Smooth muscle cell (in vitro differentiated cells): ENCODE data around the gene CHML. TPM values are rescaled to one million over a fixed set of nuclear protein-coding genes. Genes with fewer than 3 reads are reported as not detected.

ENCODE experiments used
- DNase-seq: peaks from one replicate; lab custom pipeline; 2025; ENCODE audit not compliant: unreplicated experiment; lab: John Stamatoyannopoulos, UW
- H2AFZ ChIP-seq: fragments of 200-600 bp; sonication (generic); 2 replicates; pipeline ENCODE4 v1.6.0; 2016; ENCODE audit warnings: antibody characterized with exemption, low read depth, mild to moderate bottlenecking
- H3F3A ChIP-seq: fragments of 200-600 bp; sonication (generic); 2 replicates; pipeline ENCODE4 v1.6.0; 2017; ENCODE audit warnings: antibody characterized with exemption, low read depth
- H3K27ac ChIP-seq: fragments of 200-600 bp; sonication (generic); 2 replicates; pipeline ENCODE4 v1.5.1; 2016; ENCODE audit warnings: low read depth, mild to moderate bottlenecking
- H3K27me3 ChIP-seq: fragments of 200-600 bp; sonication (generic); 2 replicates; pipeline ENCODE4 v1.6.1; 2016; ENCODE audit warnings: low read depth, mild to moderate bottlenecking
- H3K36me3 ChIP-seq: fragments of 200-600 bp; sonication (generic); 2 replicates; pipeline ENCODE4 v1.5.1; 2016; ENCODE audit warnings: low read depth
- H3K4me1 ChIP-seq: fragments of 200-600 bp; sonication (generic); 2 replicates; pipeline ENCODE4 v1.5.1; 2016; ENCODE audit warnings: low read depth
- H3K4me2 ChIP-seq: fragments of 200-600 bp; sonication (generic); 2 replicates; pipeline ENCODE4 v1.6.0; 2016; ENCODE audit warnings: mild to moderate bottlenecking
- H3K4me3 ChIP-seq: fragments of 200-600 bp; sonication (generic); 2 replicates; pipeline ENCODE4 v1.5.1; 2016; ENCODE audit warnings: mild to moderate bottlenecking
- H3K79me2 ChIP-seq: fragments of 200-600 bp; sonication (generic); 2 replicates; pipeline ENCODE4 v1.6.0; 2016; ENCODE audit warnings: low read depth, mild to moderate bottlenecking
- H3K9ac ChIP-seq: fragments of 200-600 bp; sonication (generic); 2 replicates; pipeline ENCODE4 v1.6.0; 2016; ENCODE audit warnings: low read depth
- H3K9me3 ChIP-seq: fragments of 200-600 bp; sonication (generic); replicated peaks from 2 replicates; pipeline ENCODE4 v1.5.1; 2016; ENCODE audit warnings: low read depth
- H4K20me1 ChIP-seq: fragments of 200-600 bp; sonication (generic); 2 replicates; pipeline ENCODE4 v1.6.0; 2016; ENCODE audit warnings: low read depth
- WGBS: methylation state at CpG from one replicate; pipeline ENCODE4 v1.1.7; 2016; ENCODE audit warnings: low lambda C conversion rate; 5-methylcytosine and 5-hydroxymethylcytosine counted together
- polyA plus RNA-seq: library from polyadenylated mRNA; unstranded; fragments of >200 nt; fragmentation: Nextera tagmentation; extraction: Ambion mirVana; gene quantifications from 2 replicates; pipeline ENCODE4 v1.2.1, GENCODE V29; 2016
- total RNA-seq: library from RNA; depleted of rRNA; stranded (reverse); fragments of >200 nt; gene quantifications from 2 replicates; pipeline ENCODE4 v1.2.3, GENCODE V29; 2014
- TF ChIP-seq, protein P1 (sequence below): fragments of 200-600 bp; sonication (generic); IDR thresholded peaks from 2 replicates; pipeline ENCODE4 v1.5.1; 2017; ENCODE audit warnings: borderline replicate concordance, mild to moderate bottlenecking, antibody characterized with exemption; ENCODE audit not compliant: insufficient read depth, poor library complexity, severe bottlenecking

Gene CHML
- total and polyA plus RNA-seq, 2 experiments from 2014 or later = 2.3 to 11.3 TPM

DNA sequence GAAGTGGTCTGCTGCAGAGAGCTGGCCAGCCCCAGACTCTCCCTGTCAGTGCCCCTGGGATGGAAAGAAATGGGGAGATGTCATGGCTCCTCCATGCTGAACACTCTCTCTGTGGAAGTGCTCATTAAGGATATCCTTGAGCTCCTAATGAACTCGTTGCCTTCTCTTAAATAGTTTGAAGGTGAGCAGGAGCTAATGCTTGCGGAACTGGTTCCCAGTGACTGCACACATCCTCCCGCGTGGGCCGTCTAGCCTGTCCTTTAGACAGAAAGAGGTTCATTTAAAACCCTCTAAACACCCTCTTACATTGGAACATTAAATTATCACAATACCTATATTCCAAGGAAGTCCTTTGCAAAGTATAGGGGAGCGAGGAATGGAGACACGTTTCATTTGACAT lies 6.0 kb upstream of the CHML start:
- no peaks in the 10 kb centered on the region for H3K27me3 ChIP-seq
- H2AFZ ChIP-seq = peak overlapping the region; percentile 4
- 59% methylated on average over 7 of the region's 7 CpGs for WGBS
- H4K20me1 ChIP-seq = no peaks in the 10 kb centered on the region
- H3K9me3 ChIP-seq = no peaks in the 10 kb centered on the region
- TF ChIP-seq, protein P1, sequence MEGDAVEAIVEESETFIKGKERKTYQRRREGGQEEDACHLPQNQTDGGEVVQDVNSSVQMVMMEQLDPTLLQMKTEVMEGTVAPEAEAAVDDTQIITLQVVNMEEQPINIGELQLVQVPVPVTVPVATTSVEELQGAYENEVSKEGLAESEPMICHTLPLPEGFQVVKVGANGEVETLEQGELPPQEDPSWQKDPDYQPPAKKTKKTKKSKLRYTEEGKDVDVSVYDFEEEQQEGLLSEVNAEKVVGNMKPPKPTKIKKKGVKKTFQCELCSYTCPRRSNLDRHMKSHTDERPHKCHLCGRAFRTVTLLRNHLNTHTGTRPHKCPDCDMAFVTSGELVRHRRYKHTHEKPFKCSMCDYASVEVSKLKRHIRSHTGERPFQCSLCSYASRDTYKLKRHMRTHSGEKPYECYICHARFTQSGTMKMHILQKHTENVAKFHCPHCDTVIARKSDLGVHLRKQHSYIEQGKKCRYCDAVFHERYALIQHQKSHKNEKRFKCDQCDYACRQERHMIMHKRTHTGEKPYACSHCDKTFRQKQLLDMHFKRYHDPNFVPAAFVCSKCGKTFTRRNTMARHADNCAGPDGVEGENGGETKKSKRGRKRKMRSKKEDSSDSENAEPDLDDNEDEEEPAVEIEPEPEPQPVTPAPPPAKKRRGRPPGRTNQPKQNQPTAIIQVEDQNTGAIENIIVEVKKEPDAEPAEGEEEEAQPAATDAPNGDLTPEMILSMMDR = no peak
- H3K36me3 ChIP-seq = no peaks in the 10 kb centered on the region
- no peak for DNase-seq
- H3K27ac ChIP-seq = no peak overlapping the region
- no peaks in the 10 kb centered on the region for H3K4me1 ChIP-seq
- H3K79me2 ChIP-seq = no peaks in the 10 kb centered on the region
- H3F3A ChIP-seq = no peaks in the 10 kb centered on the region
- no peak overlapping the region for H3K4me2 ChIP-seq
- H3K4me3 ChIP-seq = no peak overlapping the region
- no peak overlapping the region for H3K9ac ChIP-seq

DNA sequence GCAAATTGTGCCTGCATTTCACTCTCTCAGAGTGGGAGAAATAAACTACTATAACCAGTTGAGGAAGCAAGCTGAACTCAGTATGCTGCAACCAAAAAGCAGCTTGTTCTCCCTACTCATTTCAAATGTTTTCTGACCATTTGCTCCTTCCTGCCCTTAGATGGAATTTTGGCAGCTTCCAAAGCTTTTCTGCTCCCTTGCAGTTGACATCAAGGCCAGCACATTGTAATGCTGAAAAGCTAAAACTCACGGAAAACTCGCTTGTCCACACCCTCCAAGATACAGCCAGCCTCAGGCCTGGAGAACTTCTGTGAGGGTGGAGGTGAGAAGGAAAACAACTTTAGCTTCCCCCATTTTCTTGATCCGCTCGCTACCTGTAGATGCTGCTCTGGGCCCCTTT lies 5.0 kb upstream of the CHML start:
- Histone ChIP-seq H3K9me3 (no peaks in the 10 kb centered on the region), H3F3A (peaks cover 6% of the 10 kb centered on the region), H3K4me1 (no peaks in the 10 kb centered on the region), H4K20me1 (no peaks in the 10 kb centered on the region), H3K27me3 (no peaks in the 10 kb centered on the region), H2AFZ (no peak overlapping the region), H3K36me3 (no peaks in the 10 kb centered on the region), H3K4me3 (no peak overlapping the region), H3K9ac (no peak overlapping the region), H3K27ac (no peak overlapping the region), H3K79me2 (no peaks in the 10 kb centered on the region), H3K4me2 (no peak overlapping the region)
- no peak for DNase-seq
- TF ChIP-seq, protein P1 = no peak
- WGBS = 81% methylated on average over 4 of the region's 4 CpGs

DNA sequence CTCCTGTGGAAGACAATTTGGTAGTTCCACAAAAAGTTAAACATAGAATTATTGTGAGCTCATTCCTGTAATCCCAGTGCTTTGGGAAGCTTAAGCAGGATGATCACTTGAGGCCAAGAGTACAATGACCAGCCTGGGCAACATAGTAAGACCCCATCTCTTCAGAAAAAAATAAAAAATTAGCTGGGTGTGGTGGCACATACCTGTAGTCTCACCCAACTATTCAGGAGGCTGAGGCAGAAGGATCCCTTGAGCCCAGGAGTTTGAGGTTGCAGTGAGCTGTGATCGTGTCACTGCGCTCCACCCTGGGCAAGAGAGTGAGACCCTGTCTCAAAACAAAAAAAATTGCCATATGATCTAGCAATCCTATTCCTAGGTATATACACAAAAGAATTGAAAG lies 4.1 kb upstream of the CHML start:
- no peak overlapping the region for H3K9ac ChIP-seq
- H3K79me2 ChIP-seq = peaks cover 2% of the 10 kb centered on the region
- 98% methylated on average over 2 of the region's 2 CpGs for WGBS
- no peaks in the 10 kb centered on the region for H3K36me3 ChIP-seq
- H3K4me2 ChIP-seq = no peak overlapping the region
- peaks cover 6% of the 10 kb centered on the region for H3F3A ChIP-seq
- H3K27me3 ChIP-seq = no peaks in the 10 kb centered on the region
- no peak overlapping the region for H2AFZ ChIP-seq
- H3K4me1 ChIP-seq = no peaks in the 10 kb centered on the region
- no peak overlapping the region for H3K4me3 ChIP-seq
- no peaks in the 10 kb centered on the region for H4K20me1 ChIP-seq
- H3K27ac ChIP-seq = no peak overlapping the region
- no peaks in the 10 kb centered on the region for H3K9me3 ChIP-seq
- no peak for DNase-seq
- TF ChIP-seq, protein P1 = no peak

DNA sequence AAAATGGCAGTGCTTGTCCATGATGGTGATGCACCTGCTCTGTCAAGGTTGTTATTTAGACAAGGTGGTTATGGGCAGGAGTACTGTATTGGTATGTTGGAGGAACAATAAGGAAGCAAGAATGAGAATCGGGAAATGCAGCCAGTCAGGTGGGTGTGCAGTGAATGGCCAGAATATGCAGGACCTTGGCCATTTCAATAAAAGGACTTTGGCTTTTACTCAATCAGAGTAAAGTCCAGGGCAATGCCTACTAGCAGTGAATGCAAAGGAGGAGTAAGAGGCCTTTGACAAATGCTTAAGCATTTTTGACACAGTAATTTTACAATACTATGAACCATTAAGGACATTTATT lies 2.4 kb upstream of the CHML start:
- WGBS = 100% methylated on average over 1 of the region's 1 CpG
- H3K4me3 ChIP-seq = no peak overlapping the region
- no peak overlapping the region for H2AFZ ChIP-seq
- no peak overlapping the region for H3K27ac ChIP-seq
- no peaks in the 10 kb centered on the region for H3K36me3 ChIP-seq
- no peak overlapping the region for H3K4me2 ChIP-seq
- H3K9ac ChIP-seq = no peak overlapping the region
- H3K27me3 ChIP-seq = no peaks in the 10 kb centered on the region
- TF ChIP-seq, protein P1 = no peak
- peaks cover 14% of the 10 kb centered on the region for H3K4me1 ChIP-seq
- no peaks in the 10 kb centered on the region for H3K9me3 ChIP-seq
- H3F3A ChIP-seq = peaks cover 6% of the 10 kb centered on the region
- H4K20me1 ChIP-seq = peaks cover 7% of the 10 kb centered on the region
- peaks cover 19% of the 10 kb centered on the region for H3K79me2 ChIP-seq
- DNase-seq = no peak
